Thyroid gland (tissue), 4 donors: ENCODE measurements around the gene ULK4.

Experiments
- CTCF ChIP-seq, 6 experiments: fragments of 200-600 bp in 3 of 6; fragments of 450-650 bp in 3 of 6; sonication (generic) in 3 of 6; IDR thresholded peaks; one replicate each; pipeline ENCODE4 v1.5.1; 2016 to 2019; ENCODE audit warnings: antibody characterized with exemption in 6 of 6, mild to moderate bottlenecking in 2 of 6, inconsistent platforms in 1 of 6, moderate library complexity in 1 of 6
- POLR2A ChIP-seq, 2 donors: fragments of 450-650 bp; IDR thresholded peaks; one replicate each; pipeline ENCODE4 v1.6.1; 2017; ENCODE audit warnings: antibody characterized with exemption in 2 of 2, mild to moderate bottlenecking in 2 of 2, moderate library complexity in 1 of 2

- TF ChIP-seq POLR2A (IDR thresholded peaks at IDR 0.05), result peak in 1 of 2 donors; percentile 8
- no peak for TF ChIP-seq CTCF (IDR thresholded peaks at IDR 0.05)
Measured at GRCh38 chr3:41200669-41201021, 761.3 kb downstream of the ULK4 start.
